Glutamatergic neuron (in vitro differentiated cells): ENCODE measurements around the gene UNC79. TPM values are rescaled to one million over a fixed set of nuclear protein-coding genes. Genes with fewer than 3 reads are reported as not detected.

Experiments
- DNase-seq: peaks from one replicate; pipeline ENCODE4 v3.0.0; 2022
- H3K27ac Mint-ChIP-seq: one replicate; pipeline ENCODE4 v1.8.0; 2020; ENCODE audit warnings: mild to moderate bottlenecking, mixed read lengths, inconsistent platforms; ENCODE audit not compliant: unreplicated experiment
- H3K27me3 Mint-ChIP-seq: one replicate; pipeline ENCODE4 v1.8.0; 2020; ENCODE audit warnings: mild to moderate bottlenecking, moderate library complexity, mixed read lengths, inconsistent platforms; ENCODE audit not compliant: unreplicated experiment
- H3K36me3 Mint-ChIP-seq: one replicate; pipeline ENCODE4 v1.8.0; 2020; ENCODE audit warnings: mild to moderate bottlenecking, mixed read lengths, inconsistent platforms; ENCODE audit not compliant: unreplicated experiment
- H3K4me1 Mint-ChIP-seq: one replicate; pipeline ENCODE4 v1.8.0; 2020; ENCODE audit warnings: mild to moderate bottlenecking, low read depth, mixed read lengths, inconsistent platforms; ENCODE audit not compliant: unreplicated experiment
- H3K4me3 Mint-ChIP-seq: one replicate; pipeline ENCODE4 v1.8.0; 2020; ENCODE audit warnings: mild to moderate bottlenecking, mixed read lengths, inconsistent platforms; ENCODE audit not compliant: unreplicated experiment
- H3K9me3 Mint-ChIP-seq: one replicate; pipeline ENCODE4 v1.8.0; 2020; ENCODE audit warnings: mild to moderate bottlenecking, moderate library complexity, mixed read lengths, inconsistent platforms; ENCODE audit not compliant: unreplicated experiment
- CTCF ChIP-seq: fragments of 200-600 bp; sonication (generic); IDR thresholded peaks from one replicate; pipeline ENCODE4 v1.5.0; 2021; ENCODE audit not compliant: partially characterized antibody, unreplicated experiment
- total RNA-seq: library from RNA; stranded (reverse); fragmentation: NEBNext Ultra II Directional; extraction: Animal tissue kit (Norgen Biotek cat#: 25700); gene quantifications from one replicate; pipeline ENCODE4 v1.2.1, GENCODE V29; 2021; ENCODE audit not compliant: unreplicated experiment

The UNC79 gene
- total RNA-seq, 1 donor from 2014 or later, result 29.5 TPM

- Mint-ChIP-seq H3K4me1 (no peaks in the 10 kb centered on the region), H3K27ac (no peak overlapping the region), H3K9me3 (no peaks in the 10 kb centered on the region), H3K4me3 (no peak overlapping the region), H3K27me3 (peaks cover 2% of the 10 kb centered on the region), H3K36me3 (peaks cover 3% of the 10 kb centered on the region)
- no peak for DNase-seq
- TF ChIP-seq CTCF, result no peak
These were observed 118.9 kb downstream of the UNC79 start for GRCh38 chr14:93549595-93549994.

GRCh38 chr14:93564918-93565317 is 134.2 kb downstream of the UNC79 start:
- Mint-ChIP-seq H3K4me1 (no peaks in the 10 kb centered on the region), H3K36me3 (peaks cover 55% of the 10 kb centered on the region), H3K27ac (no peak overlapping the region), H3K4me3 (no peak overlapping the region), H3K27me3 (peaks cover 7% of the 10 kb centered on the region), H3K9me3 (peaks cover 12% of the 10 kb centered on the region)
- no peak for DNase-seq
- TF ChIP-seq CTCF, result no peak

GRCh38 chr14:93566065-93566693 is 135.4 kb downstream of the UNC79 start:
- no peak for DNase-seq

GRCh38 chr14:93571275-93571674 is 140.5 kb downstream of the UNC79 start:
- H3K36me3 Mint-ChIP-seq, result peaks cover 9% of the 10 kb centered on the region
- DNase-seq, result no peak
- no peak overlapping the region for H3K4me3 Mint-ChIP-seq
- peaks cover 1% of the 10 kb centered on the region for H3K27me3 Mint-ChIP-seq
- H3K4me1 Mint-ChIP-seq, result no peaks in the 10 kb centered on the region
- no peak overlapping the region for H3K27ac Mint-ChIP-seq
- TF ChIP-seq CTCF, result no peak
- H3K9me3 Mint-ChIP-seq, result no peaks in the 10 kb centered on the region

More at GRCh38 chr14:93566065-93566693, 135.4 kb downstream of the UNC79 start:
- Mint-ChIP-seq H3K9me3 (peaks cover 12% of the 10 kb centered on the region), H3K27me3 (peaks cover 6% of the 10 kb centered on the region), H3K36me3 (peaks cover 45% of the 10 kb centered on the region), H3K4me3 (no peak overlapping the region), H3K4me1 (no peaks in the 10 kb centered on the region), H3K27ac (no peak overlapping the region)
- TF ChIP-seq CTCF, result no peak

- Mint-ChIP-seq H3K27me3 (no peaks in the 10 kb centered on the region), H3K27ac (no peak overlapping the region), H3K36me3 (no peaks in the 10 kb centered on the region), H3K4me1 (no peaks in the 10 kb centered on the region), H3K9me3 (no peaks in the 10 kb centered on the region), H3K4me3 (no peak overlapping the region)
- TF ChIP-seq CTCF, result no peak
- DNase-seq, result no peak
These were observed 148.4 kb downstream of the UNC79 start for GRCh38 chr14:93579178-93579577.
